ENCODE results near the gene GPN2.

DNA sequence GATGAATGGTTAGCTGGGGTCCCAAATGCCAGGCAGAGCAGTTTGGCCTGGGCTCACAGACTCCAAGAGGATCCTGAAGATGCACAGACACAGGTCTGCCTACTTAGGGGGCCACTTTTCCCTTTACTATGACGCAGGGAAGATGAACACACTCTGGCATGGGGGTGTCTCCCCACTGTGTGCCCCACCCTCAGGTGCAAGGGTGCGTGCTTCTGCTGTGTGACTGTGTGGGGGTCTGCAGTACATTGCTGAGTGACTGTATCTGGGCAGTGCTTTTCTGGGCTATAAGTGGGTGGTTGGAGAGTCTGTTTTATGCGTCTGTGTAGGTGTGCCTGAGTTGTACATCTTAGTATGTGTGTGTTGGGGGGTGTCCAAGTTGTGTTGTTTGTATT, 19.9 kb upstream of the GPN2 start:
- TF ChIP-seq, protein P1, sequence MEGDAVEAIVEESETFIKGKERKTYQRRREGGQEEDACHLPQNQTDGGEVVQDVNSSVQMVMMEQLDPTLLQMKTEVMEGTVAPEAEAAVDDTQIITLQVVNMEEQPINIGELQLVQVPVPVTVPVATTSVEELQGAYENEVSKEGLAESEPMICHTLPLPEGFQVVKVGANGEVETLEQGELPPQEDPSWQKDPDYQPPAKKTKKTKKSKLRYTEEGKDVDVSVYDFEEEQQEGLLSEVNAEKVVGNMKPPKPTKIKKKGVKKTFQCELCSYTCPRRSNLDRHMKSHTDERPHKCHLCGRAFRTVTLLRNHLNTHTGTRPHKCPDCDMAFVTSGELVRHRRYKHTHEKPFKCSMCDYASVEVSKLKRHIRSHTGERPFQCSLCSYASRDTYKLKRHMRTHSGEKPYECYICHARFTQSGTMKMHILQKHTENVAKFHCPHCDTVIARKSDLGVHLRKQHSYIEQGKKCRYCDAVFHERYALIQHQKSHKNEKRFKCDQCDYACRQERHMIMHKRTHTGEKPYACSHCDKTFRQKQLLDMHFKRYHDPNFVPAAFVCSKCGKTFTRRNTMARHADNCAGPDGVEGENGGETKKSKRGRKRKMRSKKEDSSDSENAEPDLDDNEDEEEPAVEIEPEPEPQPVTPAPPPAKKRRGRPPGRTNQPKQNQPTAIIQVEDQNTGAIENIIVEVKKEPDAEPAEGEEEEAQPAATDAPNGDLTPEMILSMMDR (conservative IDR thresholded peaks at IDR 0.05; ENCODE audit: low read depth, low read length): no peak
- TF ChIP-seq BHLHE40 (IDR thresholded peaks at IDR 0.05; ENCODE audit: low read depth, low read length): no peak
- no peak for TF ChIP-seq CHD1 (IDR thresholded peaks at IDR 0.05; ENCODE audit: low read depth, low read length)
- no peak for TF ChIP-seq POLR2A (IDR thresholded peaks at IDR 0.05; ENCODE audit: low read depth, low read length)

All from IMR-90 (cell line).